HepG2 (cell line): ENCODE results near the gene UTF1.

Experiments used
- CEBPG ChIP-seq: IDR thresholded peaks from 2 replicates; pipeline ENCODE4 v1.6.1; 2016
- CTCF ChIP-seq: sonication (generic); formaldehyde crosslinking; IDR thresholded peaks from 2 replicates; pipeline ENCODE4 v1.5.0; 2020; ENCODE audit warnings: mild to moderate bottlenecking, missing genetic modification reagents, moderate library complexity
- E2F1 ChIP-seq: sonication (generic); formaldehyde crosslinking; IDR thresholded peaks from 2 replicates; pipeline ENCODE4 v1.5.0; 2020; ENCODE audit warnings: missing genetic modification reagents
- HMG20B ChIP-seq: conservative IDR thresholded peaks from 2 replicates; pipeline ENCODE4 v1.6.1; 2016; ENCODE audit warnings: missing genetic modification reagents, missing compliant biosample characterization
- MAZ ChIP-seq, 2 experiments: sonication (generic) in 1 of 2; formaldehyde crosslinking in 1 of 2; IDR thresholded peaks; 2 replicates each; pipeline versions ENCODE4 v1.5.0 to v1.6.1; 2012 to 2020; ENCODE audit warnings: low read depth in 2 of 2, mild to moderate bottlenecking in 2 of 2, borderline replicate concordance in 1 of 2, improper control_type of control experiment in 1 of 2, low read length in 1 of 2, missing genetic modification reagents in 1 of 2, moderate library complexity in 1 of 2
- NR2C2 ChIP-seq: sonication (generic); formaldehyde crosslinking; IDR thresholded peaks from 2 replicates; pipeline ENCODE4 v1.4.0; 2020; ENCODE audit warnings: missing genetic modification reagents, mild to moderate bottlenecking, moderate library complexity, borderline replicate concordance
- SRSF1 ChIP-seq: fragments of 200-400 bp; formaldehyde crosslinking; optimal IDR thresholded peaks from 2 replicates; pipeline ENCODE3; 2017; ENCODE audit warnings: mild to moderate bottlenecking, low read depth, low read length, moderate library complexity
- TBP ChIP-seq: sonication (generic); formaldehyde crosslinking; IDR thresholded peaks from 2 replicates; pipeline ENCODE4 v1.5.0; 2020; ENCODE audit warnings: missing genetic modification reagents
- ZKSCAN1 ChIP-seq: fragments of 150-350 bp; IDR thresholded peaks from 2 replicates; pipeline ENCODE4 v1.6.1; 2014; ENCODE audit warnings: low read length
- ZNF232 ChIP-seq: sonication (generic); formaldehyde crosslinking; IDR thresholded peaks from 2 replicates; pipeline ENCODE4 v1.4.0; 2020; ENCODE audit warnings: missing genetic modification reagents, borderline replicate concordance
- ZSCAN20 ChIP-seq: sonication (generic); formaldehyde crosslinking; IDR thresholded peaks from 2 replicates; pipeline ENCODE4 v1.4.0; 2020; ENCODE audit warnings: missing genetic modification reagents, mild to moderate bottlenecking, borderline replicate concordance
- TF ChIP-seq, protein P1 (sequence below): sonication (generic); formaldehyde crosslinking; IDR thresholded peaks from 2 replicates; pipeline ENCODE4 v1.4.0; 2020; ENCODE audit warnings: missing genetic modification reagents
- TF ChIP-seq, protein P2 (sequence below): IDR thresholded peaks from 2 replicates; pipeline ENCODE4 v1.6.1; 2012; ENCODE audit warnings: inconsistent platforms

- TF ChIP-seq CEBPG (CRISPR knock-in tag) = no peak
- TF ChIP-seq, protein P1, sequence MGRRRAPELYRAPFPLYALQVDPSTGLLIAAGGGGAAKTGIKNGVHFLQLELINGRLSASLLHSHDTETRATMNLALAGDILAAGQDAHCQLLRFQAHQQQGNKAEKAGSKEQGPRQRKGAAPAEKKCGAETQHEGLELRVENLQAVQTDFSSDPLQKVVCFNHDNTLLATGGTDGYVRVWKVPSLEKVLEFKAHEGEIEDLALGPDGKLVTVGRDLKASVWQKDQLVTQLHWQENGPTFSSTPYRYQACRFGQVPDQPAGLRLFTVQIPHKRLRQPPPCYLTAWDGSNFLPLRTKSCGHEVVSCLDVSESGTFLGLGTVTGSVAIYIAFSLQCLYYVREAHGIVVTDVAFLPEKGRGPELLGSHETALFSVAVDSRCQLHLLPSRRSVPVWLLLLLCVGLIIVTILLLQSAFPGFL (CRISPR knock-in tag) = no peak
- TF ChIP-seq TBP (CRISPR knock-in tag) = no peak
- no peak for TF ChIP-seq ZSCAN20 (CRISPR knock-in tag)
- TF ChIP-seq, protein P2, sequence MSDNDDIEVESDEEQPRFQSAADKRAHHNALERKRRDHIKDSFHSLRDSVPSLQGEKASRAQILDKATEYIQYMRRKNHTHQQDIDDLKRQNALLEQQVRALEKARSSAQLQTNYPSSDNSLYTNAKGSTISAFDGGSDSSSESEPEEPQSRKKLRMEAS = no peak
- TF ChIP-seq SRSF1 = no peak
- TF ChIP-seq ZNF232 (CRISPR knock-in tag) = no peak
- TF ChIP-seq HMG20B (CRISPR knock-in tag) = no peak
- no peak for TF ChIP-seq CTCF (CRISPR knock-in tag)
- TF ChIP-seq MAZ (IDR thresholded peaks at IDR 0.05; ENCODE audit: borderline replicate concordance, low read depth, low read length) = no peak
- no peak for TF ChIP-seq MAZ (CRISPR knock-in tag; IDR thresholded peaks at IDR 0.05; ENCODE audit: low read depth)
- no peak for TF ChIP-seq NR2C2 (CRISPR knock-in tag)
- TF ChIP-seq ZKSCAN1 = no peak
- TF ChIP-seq E2F1 (CRISPR knock-in tag) = no peak
Observed at GRCh38 chr10:133270773-133271297, 40.8 kb downstream of the UTF1 start.
